T-helper 2 cell (primary cell): ENCODE data around the gene CCDC201.

Experiments
- DNase-seq, 5 experiments: peaks; one replicate each; pipeline versions ENCODE4 v3.0.0 to v3.0.0-alpha.2; 2012 to 2022

CCDC201 gene

GRCh38 chr7:45893374-45893995 is 20.6 kb upstream of the CCDC201 start:
- DNase-seq: no peak

- no peak for DNase-seq
Measured at GRCh38 chr7:45892407-45893035, 19.6 kb upstream of the CCDC201 start.

DNA sequence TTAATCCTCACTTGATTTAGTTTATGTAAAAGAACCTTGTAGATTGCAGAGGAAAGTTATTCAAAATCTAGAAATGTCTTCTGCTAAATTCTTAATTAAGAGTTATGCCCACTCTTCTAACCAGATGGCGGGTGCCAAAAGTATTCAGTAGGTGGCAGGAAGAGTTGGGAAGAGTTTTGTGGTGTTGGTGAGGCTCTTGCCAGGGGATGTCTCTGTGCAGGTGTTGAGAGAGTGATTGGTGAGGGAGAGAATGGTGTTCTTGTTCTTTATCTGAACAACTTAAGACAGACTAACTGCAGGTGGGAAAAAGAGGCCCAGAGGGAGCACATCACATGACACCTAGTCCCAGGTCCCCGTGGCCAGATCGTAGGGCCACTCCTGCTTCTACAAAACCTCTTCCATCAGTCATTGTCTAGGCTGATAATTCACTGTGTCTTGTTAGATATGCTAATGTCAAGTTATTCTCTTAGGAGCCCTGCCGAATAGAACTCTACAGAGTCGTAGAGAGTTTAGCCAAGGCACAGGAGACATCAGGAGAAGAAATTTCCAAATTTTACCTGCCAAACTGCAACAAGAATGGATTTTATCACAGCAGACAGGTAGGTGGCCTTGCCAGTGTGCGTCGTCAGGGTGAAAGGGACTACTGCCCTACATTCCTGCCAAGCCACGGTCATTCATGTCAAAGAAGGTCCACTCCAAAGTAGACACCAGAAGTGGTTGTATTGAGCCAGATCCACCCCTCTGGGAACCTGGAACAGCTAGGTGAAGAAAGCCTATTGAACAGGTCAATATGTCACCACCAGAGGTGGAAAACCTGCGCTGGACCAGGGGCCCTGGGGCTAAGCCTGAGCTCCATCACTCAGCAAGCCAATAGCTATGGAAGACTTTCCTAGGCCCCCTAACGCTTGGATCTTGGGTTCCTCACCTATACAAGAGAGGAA is 18.9 kb upstream of the CCDC201 start:
- no peak for DNase-seq

DNA sequence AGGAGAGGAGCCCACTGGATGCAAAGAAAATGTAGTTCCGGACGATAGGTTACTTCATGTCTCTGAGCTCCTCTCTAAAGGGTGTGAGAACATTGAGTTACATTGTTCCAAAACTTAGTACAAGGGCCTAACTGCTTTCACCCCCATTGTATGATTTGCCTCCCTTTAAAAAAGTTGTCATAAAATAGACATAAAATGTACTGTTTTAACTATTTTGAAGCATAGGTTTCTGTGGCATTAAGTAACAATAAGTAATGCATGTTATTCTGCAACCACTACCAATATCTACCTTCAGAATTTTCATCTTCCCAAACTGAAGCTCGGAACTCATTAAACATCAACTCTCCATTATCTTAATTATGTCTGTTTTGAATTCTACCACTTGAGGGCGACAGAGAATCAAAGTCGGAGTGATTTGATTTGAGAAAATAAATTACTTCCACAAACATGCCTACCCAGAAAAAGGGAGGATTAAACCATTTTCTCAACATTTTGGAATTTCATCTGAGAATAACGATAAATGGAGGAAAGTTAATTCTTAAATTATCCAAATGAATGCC is 18.1 kb upstream of the CCDC201 start:
- peak in 1 of 5 experiments; percentile 8 for DNase-seq

- DNase-seq: no peak
Measured at GRCh38 chr7:45890125-45890901, 17.4 kb upstream of the CCDC201 start.

DNA sequence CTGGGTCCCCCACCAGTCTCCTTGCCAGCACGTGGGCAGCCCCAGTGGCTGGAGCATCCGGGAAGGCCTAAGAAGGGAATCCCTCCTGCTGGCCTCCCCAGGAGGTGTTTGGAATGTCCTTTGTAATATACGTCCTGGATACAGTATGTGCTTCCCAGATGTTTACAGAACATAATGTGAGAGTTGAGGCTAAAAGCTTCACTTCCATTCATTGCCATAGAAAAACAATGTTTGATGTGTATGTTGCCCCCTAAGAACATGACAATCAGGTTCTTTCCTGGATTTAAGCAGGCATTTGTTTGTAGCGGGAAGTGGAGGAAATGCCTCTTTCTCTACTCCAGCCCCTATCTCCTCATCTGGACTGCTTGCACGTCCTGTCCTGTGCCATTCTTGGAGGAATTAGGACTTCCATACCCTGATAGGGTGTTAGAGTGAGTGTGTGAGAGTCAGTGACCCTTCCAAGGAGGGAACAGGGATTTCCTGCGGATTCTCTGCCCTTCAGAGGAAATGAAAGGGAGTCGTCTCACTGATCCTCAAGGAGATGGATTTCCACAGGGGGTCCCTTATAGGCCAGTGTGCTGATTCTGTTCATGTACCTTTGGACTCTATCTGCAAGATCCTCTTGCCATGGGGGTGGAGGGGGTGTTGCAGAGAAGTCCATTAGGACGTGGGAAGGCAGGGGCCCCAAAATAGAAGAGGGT is 16.6 kb upstream of the CCDC201 start:
- no peak for DNase-seq

- no peak for DNase-seq
Measured at GRCh38 chr7:45888993-45889366, 16.1 kb upstream of the CCDC201 start.

GRCh38 chr7:45888185-45888992 is 15.5 kb upstream of the CCDC201 start, which contains the start of gene IGFBP1:
Gene IGFBP1 (plus strand): TSS chr7:45888488. CDS start chr7:45888653, 165 bp downstream.
- peak in 1 of 5 experiments; percentile 11 for DNase-seq

GRCh38 chr7:45886931-45887667 is 14.2 kb upstream of the CCDC201 start:
- no peak for DNase-seq

DNA sequence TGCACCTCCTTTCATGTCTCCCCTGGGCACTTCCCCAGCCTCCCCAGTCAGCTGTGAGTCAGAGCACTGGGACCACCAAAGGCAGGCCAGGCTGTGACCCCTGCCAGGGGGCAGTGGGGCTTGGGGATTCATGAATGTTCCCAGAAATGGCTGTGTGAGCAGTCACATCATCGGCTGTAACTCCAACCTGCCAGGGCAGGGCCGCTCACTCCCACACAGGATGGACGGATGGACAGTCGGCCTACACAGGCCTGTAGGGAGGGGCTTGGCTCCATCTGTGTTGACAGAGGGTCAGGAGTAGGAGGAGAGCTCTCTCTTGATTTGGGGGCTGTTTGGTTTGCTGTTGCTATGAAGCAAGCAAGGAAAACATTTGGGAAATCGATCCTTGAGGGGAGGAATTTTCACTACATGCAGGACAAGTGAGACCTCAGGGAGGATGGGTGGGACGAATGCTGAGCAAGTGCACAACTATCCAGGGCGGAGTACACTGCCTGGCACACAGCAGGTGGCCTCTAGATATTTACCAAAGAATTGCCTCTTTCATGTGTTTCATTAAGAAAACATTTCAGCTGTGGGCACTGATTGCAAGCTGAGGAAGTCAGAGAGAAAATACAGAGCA is 12.5 kb upstream of the CCDC201 start:
- no peak for DNase-seq

DNA sequence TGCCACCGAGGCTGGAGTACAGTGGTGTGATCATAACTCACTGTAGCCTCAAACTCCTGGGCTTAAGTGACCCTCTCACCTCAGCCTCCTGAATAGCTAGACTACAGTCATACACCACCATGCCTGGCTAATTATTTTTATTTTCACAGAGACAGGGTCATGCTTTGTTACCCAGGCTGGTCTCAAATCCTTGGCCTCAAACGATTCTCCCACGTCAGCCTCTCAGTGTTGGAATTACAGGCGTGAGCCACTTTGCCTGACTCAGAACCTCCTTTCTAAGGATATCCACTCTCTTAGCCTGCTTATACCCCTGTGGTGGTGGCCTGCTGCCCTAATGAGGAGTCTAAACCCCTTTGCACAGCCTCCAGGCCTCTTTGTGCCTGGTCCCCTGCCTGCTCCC is 11.3 kb upstream of the CCDC201 start:
- no peak for DNase-seq

- DNase-seq: no peak
Measured at GRCh38 chr7:45882465-45882810, 9.6 kb upstream of the CCDC201 start.

- DNase-seq: no peak
Measured at GRCh38 chr7:45881759-45882464, 9.0 kb upstream of the CCDC201 start.

DNA sequence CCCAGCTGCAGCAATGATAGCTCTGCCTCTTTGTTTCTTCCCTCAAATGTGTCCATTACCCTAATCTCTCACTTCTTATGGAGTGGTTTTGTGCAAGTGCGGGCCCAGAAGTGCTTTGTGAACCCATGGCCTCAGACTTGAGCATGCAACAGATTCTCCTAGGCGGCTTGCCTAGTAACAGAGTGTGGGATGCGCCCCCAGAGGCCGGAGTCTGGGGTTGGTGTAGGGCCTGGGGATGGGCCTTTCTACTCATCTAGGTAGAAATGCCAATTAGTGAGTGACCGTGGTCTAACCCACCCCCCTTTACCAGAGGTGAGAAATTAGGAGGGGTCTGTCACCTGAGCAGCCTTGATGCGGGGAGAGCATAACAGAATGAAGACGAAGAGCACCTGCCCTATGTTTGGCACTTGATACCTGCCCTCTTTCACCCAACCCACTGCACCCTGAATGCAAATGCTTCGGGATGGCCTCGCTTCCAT is 8.4 kb upstream of the CCDC201 start:
- DNase-seq: no peak

DNA sequence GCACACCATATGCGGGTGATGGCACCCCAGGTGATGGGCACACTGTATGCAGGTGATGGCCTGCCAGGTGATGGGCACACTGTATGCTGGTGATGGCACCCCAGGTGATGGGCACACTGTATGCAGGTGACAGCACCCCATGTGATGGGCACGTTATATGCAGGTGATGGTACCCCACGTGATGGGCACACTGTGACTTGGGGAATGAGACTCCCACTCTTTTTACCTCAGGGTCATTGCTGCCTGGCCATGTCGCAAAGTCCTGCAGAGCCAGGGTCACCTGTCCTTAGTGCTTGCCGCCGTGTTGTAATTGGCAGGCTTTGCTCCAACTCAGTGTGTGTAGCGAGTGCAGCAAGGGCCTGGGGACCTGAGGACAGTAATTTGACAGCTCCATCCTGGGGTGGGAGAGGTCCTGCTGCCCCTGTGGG is 7.6 kb upstream of the CCDC201 start:
- no peak for DNase-seq

DNA sequence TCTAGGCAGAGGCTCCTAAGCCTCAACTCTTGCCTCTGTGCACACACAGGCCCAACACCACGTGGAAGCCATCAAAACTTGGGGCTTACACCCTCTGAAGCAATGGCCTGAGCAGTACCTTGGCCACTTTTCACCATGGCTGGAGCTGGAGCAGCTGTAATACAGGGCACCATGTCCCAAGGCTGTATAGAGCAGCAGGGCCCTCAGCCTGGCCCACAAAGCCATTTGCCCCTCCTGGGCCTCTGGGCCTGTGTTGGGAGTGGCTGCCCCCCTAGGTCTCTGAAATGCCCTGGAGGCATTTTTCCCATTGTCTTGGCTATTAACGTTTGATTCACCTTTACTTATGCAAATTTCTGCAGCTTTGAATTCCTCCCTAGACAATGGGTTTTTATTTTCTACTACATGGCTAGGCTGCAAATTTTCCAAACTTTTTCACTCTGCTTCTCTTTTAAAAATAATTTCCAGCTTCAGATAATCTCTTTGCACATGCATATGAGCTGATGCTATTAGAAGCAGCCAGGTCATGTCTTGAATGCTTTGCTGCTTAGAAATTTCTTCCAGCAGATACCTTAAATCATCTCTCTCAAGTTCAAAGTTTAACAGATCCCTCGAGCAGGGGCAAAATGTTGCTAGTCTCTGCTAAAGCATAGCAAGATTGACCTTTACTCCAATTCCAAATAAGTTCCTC is 5.7 kb upstream of the CCDC201 start:
- no peak for DNase-seq

DNA sequence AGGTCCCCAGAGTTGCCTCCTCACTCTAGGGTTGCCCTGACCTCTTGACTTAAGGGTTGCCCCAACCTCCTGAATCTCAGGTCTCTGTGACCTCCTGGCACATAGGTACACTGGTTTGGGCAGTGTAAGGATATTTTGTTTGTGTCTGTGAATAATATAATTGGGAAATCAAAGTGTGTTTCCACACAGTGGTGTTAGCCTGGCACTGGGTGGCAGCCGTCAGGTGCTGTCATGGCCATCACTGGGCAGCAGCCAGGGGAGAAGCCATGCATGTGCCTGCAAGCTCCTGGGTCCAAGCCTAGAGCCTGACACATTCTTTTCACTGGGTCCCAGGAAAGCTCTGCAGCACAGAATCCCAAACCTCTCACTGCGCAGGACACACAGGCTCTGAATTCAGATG is 3.6 kb upstream of the CCDC201 start:
- no peak for DNase-seq

GRCh38 chr7:45874408-45875131 is 1.7 kb upstream of the CCDC201 start:
- no peak for DNase-seq
